ENCODE measurements around the gene SPEG.

Gene SPEG

DNA sequence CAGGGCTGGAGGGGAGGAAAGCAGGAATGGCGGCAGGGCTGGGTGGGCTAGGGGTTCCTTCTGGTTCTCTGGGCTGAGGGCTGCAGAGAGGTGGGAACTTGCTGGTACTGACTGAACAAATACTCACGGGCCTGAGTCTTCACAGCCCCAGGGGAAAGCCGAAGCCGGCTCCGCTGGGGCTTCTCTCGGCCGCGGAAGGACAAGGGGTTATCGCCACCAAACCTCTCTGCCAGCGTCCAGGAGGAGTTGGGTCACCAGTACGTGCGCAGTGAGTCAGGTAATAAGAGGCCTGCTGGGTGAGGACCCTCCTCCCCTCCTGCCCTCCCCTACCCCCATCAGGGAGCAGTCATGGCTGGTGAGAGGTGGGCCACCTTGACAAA, 50.5 kb downstream of the SPEG start:
- Histone ChIP-seq H3K36me3 (ENCODE audit: control insufficient read depth in 5 of 5, insufficient read depth in 5 of 5, low read length in 5 of 5) (no peaks in the 10 kb centered on the region), H3K27me3 (ENCODE audit: control insufficient read depth in 5 of 5, insufficient read depth in 4 of 5, low read length in 5 of 5) (peaks cover 38 to 69% (median 68%) of the 10 kb centered on the region in 5 donors), H3K4me3 (ENCODE audit: low read depth in 1 of 5, low read length in 5 of 5) (no peak overlapping the region), H3K4me1 (ENCODE audit: control insufficient read depth in 5 of 5, insufficient read depth in 5 of 5, low read length in 5 of 5) (peaks cover 0 to 14% (median 13%) of the 10 kb centered on the region in 5 donors), H3K9ac (ENCODE audit: low read length in 5 of 5) (no peak overlapping the region), H3K27ac (ENCODE audit: low read depth, low read length) (no peak overlapping the region), H3K9me3 (ENCODE audit: control insufficient read depth in 5 of 5, low read length in 5 of 5) (no peaks in the 10 kb centered on the region)

DNA sequence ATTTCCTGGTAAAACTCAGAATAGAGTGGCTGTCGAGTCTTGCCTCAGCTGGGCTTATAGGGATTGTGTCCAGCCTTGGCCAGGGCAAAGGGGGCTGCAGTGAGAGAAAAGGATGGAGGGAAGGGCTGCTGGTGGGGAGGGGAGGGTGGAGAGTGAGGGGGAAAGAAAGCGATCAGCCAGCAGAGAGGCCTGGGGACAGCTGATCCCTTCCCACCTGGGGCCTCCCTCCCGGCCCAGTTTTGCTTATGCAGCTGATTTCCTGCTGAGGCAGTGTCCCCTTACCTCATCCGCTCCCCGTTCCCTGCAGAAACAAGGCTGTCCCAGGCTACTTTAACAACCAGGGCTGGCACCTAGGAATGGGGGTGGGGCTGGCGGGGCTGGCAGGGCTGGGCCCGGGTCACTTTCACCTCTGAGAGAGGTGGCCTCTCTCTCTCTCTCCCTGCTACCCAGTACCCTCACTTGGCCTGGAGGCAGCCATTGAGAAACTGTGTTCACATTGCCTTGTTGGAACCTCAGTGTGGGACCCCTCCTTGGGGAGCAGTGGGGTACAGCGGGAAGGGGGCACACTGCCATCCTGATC, 51.8 kb downstream of the SPEG start:
- peaks cover 0 to 14% (median 13%) of the 10 kb centered on the region in 5 donors for H3K4me1 ChIP-seq (ENCODE audit: control insufficient read depth in 5 of 5, insufficient read depth in 5 of 5, low read length in 5 of 5)
- H3K4me3 ChIP-seq (ENCODE audit: low read depth in 1 of 5, low read length in 5 of 5): no peak overlapping the region
- no peaks in the 10 kb centered on the region for H3K9me3 ChIP-seq (ENCODE audit: control insufficient read depth in 5 of 5, low read length in 5 of 5)
- peaks cover 38 to 72% (median 70%) of the 10 kb centered on the region in 5 donors for H3K27me3 ChIP-seq (ENCODE audit: control insufficient read depth in 5 of 5, insufficient read depth in 4 of 5, low read length in 5 of 5)
- no peaks in the 10 kb centered on the region for H3K36me3 ChIP-seq (ENCODE audit: control insufficient read depth in 5 of 5, insufficient read depth in 5 of 5, low read length in 5 of 5)
- H3K27ac ChIP-seq (ENCODE audit: low read depth, low read length): no peak overlapping the region
- H3K9ac ChIP-seq (ENCODE audit: low read length in 5 of 5): no peak overlapping the region

DNA sequence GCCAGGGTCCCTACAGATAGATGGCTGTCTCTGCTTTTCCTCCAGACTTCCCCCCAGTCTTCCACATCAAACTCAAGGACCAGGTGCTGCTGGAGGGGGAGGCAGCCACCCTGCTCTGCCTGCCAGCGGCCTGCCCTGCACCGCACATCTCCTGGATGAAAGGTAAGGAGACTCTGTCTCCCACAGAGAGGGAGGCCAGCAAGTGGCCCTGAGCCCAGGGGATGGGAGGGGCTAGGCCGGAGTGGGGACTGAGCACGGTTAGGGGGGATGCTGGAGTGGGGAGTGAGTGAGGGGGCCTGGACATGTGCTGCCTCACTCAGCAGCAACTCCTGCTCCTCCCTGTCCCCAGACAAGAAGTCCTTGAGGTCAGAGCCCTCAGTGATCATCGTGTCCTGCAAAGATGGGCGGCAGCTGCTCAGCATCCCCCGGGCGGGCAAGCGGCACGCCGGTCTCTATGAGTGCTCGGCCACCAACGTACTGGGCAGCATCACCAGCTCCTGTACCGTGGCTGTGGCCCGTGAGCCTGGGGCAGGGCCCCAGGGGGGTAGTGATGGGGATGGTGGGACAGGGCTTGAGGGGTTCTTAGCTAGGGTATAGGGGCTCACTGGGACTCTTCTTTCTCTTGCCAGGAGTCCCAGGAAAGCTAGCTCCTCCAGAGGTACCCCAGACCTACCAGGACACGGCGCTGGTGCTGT, 53.7 kb downstream of the SPEG start:
- Histone ChIP-seq H3K4me3 (ENCODE audit: low read depth in 1 of 5, low read length in 5 of 5) (no peak overlapping the region), H3K27me3 (ENCODE audit: control insufficient read depth in 5 of 5, insufficient read depth in 4 of 5, low read length in 5 of 5) (peaks cover 26 to 75% (median 68%) of the 10 kb centered on the region in 5 donors), H3K4me1 (ENCODE audit: control insufficient read depth in 5 of 5, insufficient read depth in 5 of 5, low read length in 5 of 5) (peaks cover 0 to 14% (median 13%) of the 10 kb centered on the region in 5 donors), H3K9ac (ENCODE audit: low read length in 5 of 5) (no peak overlapping the region), H3K27ac (ENCODE audit: low read depth, low read length) (no peak overlapping the region), H3K9me3 (ENCODE audit: control insufficient read depth in 5 of 5, low read length in 5 of 5) (no peaks in the 10 kb centered on the region), H3K36me3 (ENCODE audit: control insufficient read depth in 5 of 5, insufficient read depth in 5 of 5, low read length in 5 of 5) (no peaks in the 10 kb centered on the region)

DNA sequence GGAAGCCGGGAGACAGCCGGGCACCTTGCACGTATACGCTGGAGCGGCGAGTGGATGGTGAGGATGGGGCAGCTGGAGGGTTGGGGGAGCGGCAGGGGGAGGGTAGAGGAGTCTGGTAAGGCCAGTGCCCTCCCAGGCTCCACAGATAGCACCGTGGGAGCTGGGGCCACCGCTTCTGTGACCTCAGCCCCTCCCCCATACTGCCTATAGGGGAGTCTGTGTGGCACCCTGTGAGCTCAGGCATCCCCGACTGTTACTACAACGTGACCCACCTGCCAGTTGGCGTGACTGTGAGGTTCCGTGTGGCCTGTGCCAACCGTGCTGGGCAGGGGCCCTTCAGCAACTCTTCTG, 54.2 kb downstream of the SPEG start:
- no peaks in the 10 kb centered on the region for H3K9me3 ChIP-seq (ENCODE audit: control insufficient read depth in 5 of 5, low read length in 5 of 5)
- H3K27ac ChIP-seq (ENCODE audit: low read depth, low read length): no peak overlapping the region
- no peaks in the 10 kb centered on the region for H3K36me3 ChIP-seq (ENCODE audit: control insufficient read depth in 5 of 5, insufficient read depth in 5 of 5, low read length in 5 of 5)
- peaks cover 24 to 76% (median 66%) of the 10 kb centered on the region in 5 donors for H3K27me3 ChIP-seq (ENCODE audit: control insufficient read depth in 5 of 5, insufficient read depth in 4 of 5, low read length in 5 of 5)
- no peak overlapping the region for H3K4me3 ChIP-seq (ENCODE audit: low read depth in 1 of 5, low read length in 5 of 5)
- H3K9ac ChIP-seq (ENCODE audit: low read length in 5 of 5): no peak overlapping the region
- peaks cover 0 to 13% (median 12%) of the 10 kb centered on the region in 5 donors for H3K4me1 ChIP-seq (ENCODE audit: control insufficient read depth in 5 of 5, insufficient read depth in 5 of 5, low read length in 5 of 5)

DNA sequence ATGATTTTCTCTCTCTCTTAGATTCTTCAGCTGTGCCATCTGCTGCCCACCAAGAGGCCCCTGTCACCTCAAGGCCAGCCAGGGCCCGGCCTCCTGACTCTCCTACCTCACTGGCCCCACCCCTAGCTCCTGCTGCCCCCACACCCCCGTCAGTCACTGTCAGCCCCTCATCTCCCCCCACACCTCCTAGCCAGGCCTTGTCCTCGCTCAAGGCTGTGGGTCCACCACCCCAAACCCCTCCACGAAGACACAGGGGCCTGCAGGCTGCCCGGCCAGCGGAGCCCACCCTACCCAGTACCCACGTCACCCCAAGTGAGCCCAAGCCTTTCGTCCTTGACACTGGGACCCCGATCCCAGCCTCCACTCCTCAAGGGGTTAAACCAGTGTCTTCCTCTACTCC, 54.7 kb downstream of the SPEG start:
- H3K27me3 ChIP-seq (ENCODE audit: control insufficient read depth in 5 of 5, insufficient read depth in 4 of 5, low read length in 5 of 5): peaks cover 19 to 74% (median 64%) of the 10 kb centered on the region in 5 donors

DNA sequence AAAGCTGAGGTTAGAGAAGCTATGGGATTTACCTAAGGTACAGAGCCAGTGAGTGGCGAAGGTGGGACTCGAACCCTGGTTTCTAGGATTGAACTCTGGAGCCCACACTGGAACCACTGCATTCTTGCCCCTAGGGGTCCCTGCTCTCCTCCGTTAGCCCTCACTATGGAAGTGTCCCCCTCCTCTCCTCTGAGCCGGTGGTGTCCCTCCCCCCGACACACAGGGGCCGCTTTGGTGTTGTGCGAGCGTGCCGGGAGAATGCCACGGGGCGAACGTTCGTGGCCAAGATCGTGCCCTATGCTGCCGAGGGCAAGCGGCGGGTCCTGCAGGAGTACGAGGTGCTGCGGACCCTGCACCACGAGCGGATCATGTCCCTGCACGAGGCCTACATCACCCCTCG, 55.5 kb downstream of the SPEG start:
- Histone ChIP-seq H3K9me3 (ENCODE audit: control insufficient read depth in 5 of 5, low read length in 5 of 5) (no peaks in the 10 kb centered on the region), H3K4me1 (ENCODE audit: control insufficient read depth in 5 of 5, insufficient read depth in 5 of 5, low read length in 5 of 5) (no peaks in the 10 kb centered on the region), H3K4me3 (ENCODE audit: low read depth in 1 of 5, low read length in 5 of 5) (no peak overlapping the region), H3K27me3 (ENCODE audit: control insufficient read depth in 5 of 5, insufficient read depth in 4 of 5, low read length in 5 of 5) (peaks cover 15 to 66% (median 62%) of the 10 kb centered on the region in 5 donors), H3K9ac (ENCODE audit: low read length in 5 of 5) (no peak overlapping the region), H3K27ac (ENCODE audit: low read depth, low read length) (no peak overlapping the region), H3K36me3 (ENCODE audit: control insufficient read depth in 5 of 5, insufficient read depth in 5 of 5, low read length in 5 of 5) (no peaks in the 10 kb centered on the region)

More for the DNA sequence above, 54.7 kb downstream of the SPEG start:
- Histone ChIP-seq H3K9me3 (ENCODE audit: control insufficient read depth in 5 of 5, low read length in 5 of 5) (no peaks in the 10 kb centered on the region), H3K4me3 (ENCODE audit: low read depth in 1 of 5, low read length in 5 of 5) (no peak overlapping the region), H3K9ac (ENCODE audit: low read length in 5 of 5) (no peak overlapping the region), H3K4me1 (ENCODE audit: control insufficient read depth in 5 of 5, insufficient read depth in 5 of 5, low read length in 5 of 5) (peaks cover 0 to 8% (median 7%) of the 10 kb centered on the region in 5 donors), H3K36me3 (ENCODE audit: control insufficient read depth in 5 of 5, insufficient read depth in 5 of 5, low read length in 5 of 5) (no peaks in the 10 kb centered on the region), H3K27ac (ENCODE audit: low read depth, low read length) (no peak overlapping the region)

DNA sequence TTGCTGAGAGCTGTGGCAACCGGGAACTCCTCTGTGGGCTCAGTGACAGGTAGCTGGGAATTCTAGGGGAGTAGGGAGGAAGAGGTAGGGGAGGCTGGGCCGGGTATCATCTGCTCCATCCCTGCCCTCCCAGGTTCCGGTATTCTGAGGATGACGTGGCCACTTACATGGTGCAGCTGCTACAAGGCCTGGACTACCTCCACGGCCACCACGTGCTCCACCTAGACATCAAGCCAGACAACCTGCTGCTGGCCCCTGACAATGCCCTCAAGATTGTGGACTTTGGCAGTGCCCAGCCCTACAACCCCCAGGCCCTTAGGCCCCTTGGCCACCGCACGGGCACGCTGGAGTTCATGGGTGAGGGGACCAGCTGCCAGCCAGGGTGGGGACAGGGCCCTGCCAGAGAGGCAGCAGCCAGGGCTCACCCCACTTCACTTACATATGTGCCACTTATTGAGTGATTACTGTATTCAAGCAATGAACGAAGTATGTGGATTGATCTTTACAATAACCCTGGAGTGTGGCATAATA, 56.0 kb downstream of the SPEG start:
- Histone ChIP-seq H3K27me3 (ENCODE audit: control insufficient read depth in 5 of 5, insufficient read depth in 4 of 5, low read length in 5 of 5) (peaks cover 11 to 62% (median 59%) of the 10 kb centered on the region in 5 donors), H3K4me1 (ENCODE audit: control insufficient read depth in 5 of 5, insufficient read depth in 5 of 5, low read length in 5 of 5) (peaks cover 0 to 3% (median 2%) of the 10 kb centered on the region in 5 donors), H3K36me3 (ENCODE audit: control insufficient read depth in 5 of 5, insufficient read depth in 5 of 5, low read length in 5 of 5) (no peaks in the 10 kb centered on the region), H3K9me3 (ENCODE audit: control insufficient read depth in 5 of 5, low read length in 5 of 5) (no peaks in the 10 kb centered on the region), H3K9ac (ENCODE audit: low read length in 5 of 5) (no peak overlapping the region), H3K4me3 (ENCODE audit: low read depth in 1 of 5, low read length in 5 of 5) (no peak overlapping the region), H3K27ac (ENCODE audit: low read depth, low read length) (no peak overlapping the region)

DNA sequence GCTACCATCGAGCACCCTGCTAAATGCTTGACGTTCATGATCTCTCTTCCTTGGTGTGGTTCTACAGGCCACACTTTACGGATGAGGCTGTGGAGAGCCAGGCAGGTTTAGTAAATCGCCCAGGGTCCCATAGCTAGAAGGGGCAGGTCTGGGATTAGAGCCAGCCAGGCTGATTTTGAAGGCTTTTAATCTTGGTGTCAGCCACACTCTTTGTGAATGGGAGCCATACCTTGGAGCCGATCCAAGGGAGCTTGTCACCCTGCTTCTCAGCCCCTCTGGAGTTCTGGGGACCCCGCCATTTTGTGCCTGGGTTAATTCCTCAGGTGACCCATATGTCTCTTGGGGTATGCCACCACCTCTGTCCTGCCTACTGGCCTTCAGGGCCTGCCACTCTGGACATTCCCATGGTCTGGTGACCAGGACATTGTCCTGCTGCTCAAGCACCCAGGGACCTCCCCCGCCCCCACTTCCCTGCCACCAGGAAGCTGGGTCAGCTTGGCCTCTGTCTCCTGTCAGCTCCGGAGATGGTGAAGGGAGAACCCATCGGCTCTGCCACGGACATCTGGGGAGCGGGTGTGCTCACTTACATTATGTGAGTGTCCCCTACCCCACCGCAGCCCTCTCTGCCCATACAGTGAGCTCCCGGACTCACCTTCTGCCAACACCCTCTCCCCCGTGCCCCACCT, 56.8 kb downstream of the SPEG start:
- H3K36me3 ChIP-seq (ENCODE audit: control insufficient read depth in 5 of 5, insufficient read depth in 5 of 5, low read length in 5 of 5): no peaks in the 10 kb centered on the region
- no peaks in the 10 kb centered on the region for H3K9me3 ChIP-seq (ENCODE audit: control insufficient read depth in 5 of 5, low read length in 5 of 5)
- H3K4me3 ChIP-seq (ENCODE audit: low read depth in 1 of 5, low read length in 5 of 5): no peak overlapping the region
- H3K27ac ChIP-seq (ENCODE audit: low read depth, low read length): no peak overlapping the region
- no peak overlapping the region for H3K9ac ChIP-seq (ENCODE audit: low read length in 5 of 5)
- H3K27me3 ChIP-seq (ENCODE audit: control insufficient read depth in 5 of 5, insufficient read depth in 4 of 5, low read length in 5 of 5): peaks cover 12 to 60% (median 57%) of the 10 kb centered on the region in 5 donors
- peaks cover 0 to 5% (median 3%) of the 10 kb centered on the region in 5 donors for H3K4me1 ChIP-seq (ENCODE audit: control insufficient read depth in 5 of 5, insufficient read depth in 5 of 5, low read length in 5 of 5)

DNA sequence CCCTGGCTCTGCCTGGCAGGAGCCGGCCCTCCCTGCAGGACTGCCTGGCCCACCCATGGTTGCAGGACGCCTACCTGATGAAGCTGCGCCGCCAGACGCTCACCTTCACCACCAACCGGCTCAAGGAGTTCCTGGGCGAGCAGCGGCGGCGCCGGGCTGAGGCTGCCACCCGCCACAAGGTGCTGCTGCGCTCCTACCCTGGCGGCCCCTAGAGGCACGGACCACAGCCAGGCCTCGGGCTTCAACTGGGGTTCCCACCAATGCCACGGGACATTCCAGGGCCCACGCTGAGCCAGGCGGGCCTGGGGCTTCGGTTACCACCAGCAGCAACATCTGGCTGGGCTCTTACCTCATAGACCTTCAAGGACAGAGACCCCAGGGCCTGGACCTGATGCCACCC, 57.9 kb downstream of the SPEG start:
- Histone ChIP-seq H3K9ac (ENCODE audit: low read length in 5 of 5) (no peak overlapping the region), H3K27me3 (ENCODE audit: control insufficient read depth in 5 of 5, insufficient read depth in 4 of 5, low read length in 5 of 5) (peaks cover 10 to 68% (median 55%) of the 10 kb centered on the region in 5 donors), H3K4me1 (ENCODE audit: control insufficient read depth in 5 of 5, insufficient read depth in 5 of 5, low read length in 5 of 5) (peaks cover 1 to 16% (median 12%) of the 10 kb centered on the region in 5 donors), H3K4me3 (ENCODE audit: low read depth in 1 of 5, low read length in 5 of 5) (no peak overlapping the region), H3K27ac (ENCODE audit: low read depth, low read length) (no peak overlapping the region), H3K9me3 (ENCODE audit: control insufficient read depth in 5 of 5, low read length in 5 of 5) (no peaks in the 10 kb centered on the region), H3K36me3 (ENCODE audit: control insufficient read depth in 5 of 5, insufficient read depth in 5 of 5, low read length in 5 of 5) (no peaks in the 10 kb centered on the region)

DNA sequence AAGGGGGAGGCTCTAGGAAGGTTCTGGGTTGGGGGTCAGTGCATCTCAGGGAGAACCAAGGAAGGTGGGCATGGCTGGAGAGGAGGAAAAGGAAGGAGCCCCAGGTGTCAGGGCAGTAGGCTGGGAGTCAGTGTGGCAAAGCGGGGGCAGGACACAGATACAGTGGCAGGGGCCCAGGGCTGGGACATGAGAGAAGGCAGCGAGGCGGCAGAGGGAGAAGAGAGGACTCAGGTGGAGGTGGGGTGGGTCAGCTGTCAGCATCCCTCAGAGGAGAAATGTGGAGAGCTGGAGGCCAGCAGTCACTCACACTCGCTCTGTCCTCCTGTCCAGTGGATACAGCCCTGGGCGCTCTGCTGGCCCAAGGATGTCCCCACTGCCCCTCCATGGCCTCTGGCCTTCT, 58.4 kb downstream of the SPEG start:
- Histone ChIP-seq H3K9ac (ENCODE audit: low read length in 5 of 5) (no peak overlapping the region), H3K9me3 (ENCODE audit: control insufficient read depth in 5 of 5, low read length in 5 of 5) (no peaks in the 10 kb centered on the region), H3K4me1 (ENCODE audit: control insufficient read depth in 5 of 5, insufficient read depth in 5 of 5, low read length in 5 of 5) (peaks cover 1 to 21% (median 17%) of the 10 kb centered on the region in 5 donors), H3K27ac (ENCODE audit: low read depth, low read length) (no peak overlapping the region), H3K36me3 (ENCODE audit: control insufficient read depth in 5 of 5, insufficient read depth in 5 of 5, low read length in 5 of 5) (no peaks in the 10 kb centered on the region), H3K4me3 (ENCODE audit: low read depth in 1 of 5, low read length in 5 of 5) (no peak overlapping the region), H3K27me3 (ENCODE audit: control insufficient read depth in 5 of 5, insufficient read depth in 4 of 5, low read length in 5 of 5) (peaks cover 10 to 65% (median 52%) of the 10 kb centered on the region in 5 donors)

Data from subcutaneous abdominal adipose tissue (tissue), 5 donors.